Stimulated activated naive CD8-positive, alpha-beta T cell treated with anti-CD3 and anti-CD28 coated beads, Interleukin-15, amount 100 ng/mL, for 72 hours (primary cell): Measurements from ENCODE around the gene GRIK4.
A peak's percentile ranks its signal among the peaks of the same experiment; 100 is the strongest.
"Not testable (repeated sequence)": the region's sequence is repeated elsewhere in the genome, so short reads cannot be mapped to it uniquely, and the experiment has no call there.

Source experiments
- ATAC-seq: fragments of 150-1000 bp; cut with Tn5 transposase; 2 replicates; pipeline ENCODE4 v1.10.0; 2021; ENCODE audit warnings: mild to moderate bottlenecking, moderate library complexity
- DNase-seq, 2 donors: peaks; one replicate each; pipeline ENCODE4 v3.0.0; 2021 to 2022
- H3K27ac Mint-ChIP-seq, 2 donors: one replicate each; pipeline ENCODE4 v1.8.0; 2022; ENCODE audit warnings: mild to moderate bottlenecking in 2 of 2, mixed read lengths in 2 of 2, moderate library complexity in 2 of 2
- H3K27me3 Mint-ChIP-seq: one replicate; pipeline ENCODE4 v1.8.0; 2022; ENCODE audit warnings: mixed read lengths
- H3K4me1 Mint-ChIP-seq: one replicate; pipeline ENCODE4 v1.8.0; 2022; ENCODE audit warnings: mild to moderate bottlenecking, mixed read lengths
- H3K4me3 Mint-ChIP-seq, 2 donors: one replicate each; pipeline ENCODE4 v1.8.0; 2022; ENCODE audit warnings: mild to moderate bottlenecking in 2 of 2, mixed read lengths in 2 of 2, moderate library complexity in 1 of 2
- H3K9me3 Mint-ChIP-seq, 2 donors: one replicate each; pipeline ENCODE4 v1.8.0; 2022; ENCODE audit warnings: mixed read lengths in 2 of 2

The GRIK4 gene

GRCh38 chr11:120611581-120611980 lies 100.0 kb downstream of the GRIK4 start:
- Mint-ChIP-seq H3K4me3 (no peak overlapping the region), H3K4me1 (peaks cover 17% of the 10 kb centered on the region), H3K9me3 (peaks cover 0 to 7% of the 10 kb centered on the region in 2 donors), H3K27me3 (peaks cover 28% of the 10 kb centered on the region), H3K27ac (no peak overlapping the region)
- ATAC-seq (no peak), DNase-seq (no peak)

- peaks cover 23% of the 10 kb centered on the region for H3K27me3 Mint-ChIP-seq
- peaks cover 3 to 12% of the 10 kb centered on the region in 2 donors for H3K9me3 Mint-ChIP-seq
- H3K4me3 Mint-ChIP-seq: peak overlapping the region; percentile 45 to 81
- H3K27ac Mint-ChIP-seq: peak overlapping the region; percentile 69 to 97
- DNase-seq (peak; percentile 7 to 52), ATAC-seq (peak; percentile 88)
- H3K4me1 Mint-ChIP-seq: peaks cover 17% of the 10 kb centered on the region
These were observed 101.1 kb downstream of the GRIK4 start for GRCh38 chr11:120612513-120613263.

- H3K4me3 Mint-ChIP-seq: peak overlapping the region in 1 of 2 donors; percentile 81
- DNase-seq: peak in 1 of 2 donors; percentile 13
These were observed 102.0 kb downstream of the GRIK4 start for GRCh38 chr11:120613264-120614226.

GRCh38 chr11:120615391-120615790 lies 103.8 kb downstream of the GRIK4 start:
- ATAC-seq (no peak), DNase-seq (no peak)
- Mint-ChIP-seq H3K4me3 (no peak overlapping the region), H3K27ac (no peak overlapping the region), H3K27me3 (peaks cover 23% of the 10 kb centered on the region), H3K9me3 (peaks cover 22 to 34% of the 10 kb centered on the region in 2 donors), H3K4me1 (peaks cover 17% of the 10 kb centered on the region)

More at GRCh38 chr11:120613264-120614226, 102.0 kb downstream of the GRIK4 start:
- Mint-ChIP-seq H3K9me3 (peaks cover 12 to 20% of the 10 kb centered on the region in 2 donors), H3K27me3 (peaks cover 23% of the 10 kb centered on the region), H3K27ac (peak overlapping the region; percentile 55 to 69), H3K4me1 (peaks cover 17% of the 10 kb centered on the region)
- peak; percentile 49 for ATAC-seq

- Mint-ChIP-seq H3K27me3 (peaks cover 10% of the 10 kb centered on the region), H3K27ac (no peak overlapping the region), H3K4me3 (no peak overlapping the region), H3K4me1 (peaks cover 6% of the 10 kb centered on the region), H3K9me3 (peaks cover 27 to 34% of the 10 kb centered on the region in 2 donors)
- DNase-seq (no peak), ATAC-seq (no peak)
These were observed 106.9 kb downstream of the GRIK4 start for GRCh38 chr11:120618399-120618798.

GRCh38 chr11:120622189-120622875 lies 110.8 kb downstream of the GRIK4 start:
- no peak overlapping the region for H3K27ac Mint-ChIP-seq
- peaks cover 16% of the 10 kb centered on the region for H3K27me3 Mint-ChIP-seq
- H3K4me3 Mint-ChIP-seq: no peak overlapping the region
- DNase-seq (no peak), ATAC-seq (no peak)
- H3K9me3 Mint-ChIP-seq: peaks cover 26 to 27% of the 10 kb centered on the region in 2 donors
- no peaks in the 10 kb centered on the region for H3K4me1 Mint-ChIP-seq

- not testable (repeated sequence) for H3K27ac Mint-ChIP-seq, H3K4me1 Mint-ChIP-seq, H3K4me3 Mint-ChIP-seq, ATAC-seq, DNase-seq, H3K9me3 Mint-ChIP-seq
- H3K27me3 Mint-ChIP-seq: peaks cover 16% of the 10 kb centered on the region
These were observed 113.4 kb downstream of the GRIK4 start for GRCh38 chr11:120624992-120625391.

GRCh38 chr11:120625565-120625964 lies 114.0 kb downstream of the GRIK4 start:
- ATAC-seq (no peak), DNase-seq (no peak)
- no peak overlapping the region for H3K4me3 Mint-ChIP-seq
- H3K4me1 Mint-ChIP-seq: no peaks in the 10 kb centered on the region
- no peak overlapping the region for H3K27ac Mint-ChIP-seq
- H3K27me3 Mint-ChIP-seq: peaks cover 16% of the 10 kb centered on the region
- H3K9me3 Mint-ChIP-seq: peaks cover 0 to 4% of the 10 kb centered on the region in 2 donors

GRCh38 chr11:120626791-120627190 lies 115.2 kb downstream of the GRIK4 start:
- DNase-seq (no peak), ATAC-seq (no peak)
- Mint-ChIP-seq H3K9me3 (no peaks in the 10 kb centered on the region), H3K4me3 (no peak overlapping the region), H3K4me1 (no peaks in the 10 kb centered on the region), H3K27ac (no peak overlapping the region), H3K27me3 (peaks cover 16% of the 10 kb centered on the region)

- Mint-ChIP-seq H3K4me1 (no peaks in the 10 kb centered on the region), H3K4me3 (no peak overlapping the region), H3K27me3 (peaks cover 20% of the 10 kb centered on the region), H3K9me3 (no peaks in the 10 kb centered on the region), H3K27ac (no peak overlapping the region)
- ATAC-seq: no peak
- no peak for DNase-seq
These were observed 116.0 kb downstream of the GRIK4 start for GRCh38 chr11:120627327-120628163.

- no peaks in the 10 kb centered on the region for H3K4me1 Mint-ChIP-seq
- H3K27ac Mint-ChIP-seq: no peak overlapping the region
- DNase-seq: no peak
- no peak for ATAC-seq
- H3K4me3 Mint-ChIP-seq: no peak overlapping the region
- H3K9me3 Mint-ChIP-seq: no peaks in the 10 kb centered on the region
- H3K27me3 Mint-ChIP-seq: peaks cover 27% of the 10 kb centered on the region
These were observed 118.0 kb downstream of the GRIK4 start for GRCh38 chr11:120629407-120630080.

- ATAC-seq (no peak), DNase-seq (no peak)
- Mint-ChIP-seq H3K4me1 (no peaks in the 10 kb centered on the region), H3K4me3 (no peak overlapping the region), H3K27me3 (peaks cover 26% of the 10 kb centered on the region), H3K27ac (no peak overlapping the region), H3K9me3 (no peaks in the 10 kb centered on the region)
These were observed 118.6 kb downstream of the GRIK4 start for GRCh38 chr11:120630122-120630521.

- Mint-ChIP-seq H3K4me1 (no peaks in the 10 kb centered on the region), H3K4me3 (no peak overlapping the region), H3K27ac (no peak overlapping the region), H3K9me3 (no peaks in the 10 kb centered on the region), H3K27me3 (peaks cover 18% of the 10 kb centered on the region)
- DNase-seq (no peak), ATAC-seq (no peak)
These were observed 121.0 kb downstream of the GRIK4 start for GRCh38 chr11:120632579-120632978.
